D341Med (cell line): ENCODE data around the gene CCR8.
"Not testable (repeated sequence)": the region's sequence is repeated elsewhere in the genome, so short reads cannot be mapped to it uniquely, and the experiment has no call there.

Experiments used
- DNase-seq: peaks from one replicate; pipeline ENCODE4 v3.0.0; 2012; ENCODE audit warnings: low spot score

Gene CCR8

DNA sequence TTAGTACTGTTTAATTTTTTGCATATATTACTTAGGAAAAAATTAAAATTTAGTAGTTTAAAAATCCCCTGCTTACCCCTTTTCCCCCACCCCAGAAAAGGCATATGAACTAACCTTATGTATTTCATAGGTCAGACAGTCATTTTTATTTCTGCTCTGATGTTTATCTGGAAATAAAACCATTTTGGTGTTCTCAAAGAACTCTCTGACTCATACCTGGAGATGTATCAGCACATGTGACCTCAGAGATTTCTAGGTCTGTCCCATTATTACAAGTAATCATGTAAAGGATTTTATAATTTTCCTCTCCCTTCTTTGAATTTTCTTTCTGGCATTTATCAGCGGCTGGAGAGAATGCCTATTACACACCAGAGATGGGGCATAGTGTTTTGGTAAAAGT is 14.1 kb upstream of the CCR8 start:
- DNase-seq = no peak

DNA sequence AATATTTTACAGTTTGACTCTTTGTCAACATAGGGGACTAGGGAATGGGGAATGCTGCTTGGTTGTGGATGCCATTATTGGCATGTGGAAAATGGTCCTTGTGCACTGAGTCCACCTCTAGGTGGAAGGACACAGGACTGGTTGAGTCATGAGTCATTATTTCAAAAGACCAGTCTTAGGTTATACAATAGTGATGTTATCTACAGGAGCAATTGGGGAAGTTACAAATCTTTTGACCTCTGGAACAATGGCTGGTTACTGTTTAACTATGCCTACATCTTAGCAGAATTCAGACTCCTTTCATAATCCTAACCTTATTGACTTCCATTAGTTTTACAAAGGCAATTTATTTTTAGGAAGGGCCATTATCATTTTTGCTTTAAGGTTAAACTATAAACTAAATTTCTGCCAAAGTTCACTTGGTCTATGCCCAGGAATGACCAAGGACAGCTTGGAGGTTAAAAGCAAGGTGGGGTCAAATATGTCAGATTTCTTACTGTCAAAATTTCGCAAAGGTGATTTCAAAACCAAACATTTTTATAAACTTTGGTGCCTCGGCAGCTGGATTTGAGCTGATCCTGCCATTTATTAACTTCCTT is 11.8 kb upstream of the CCR8 start:
- DNase-seq = no peak

DNA sequence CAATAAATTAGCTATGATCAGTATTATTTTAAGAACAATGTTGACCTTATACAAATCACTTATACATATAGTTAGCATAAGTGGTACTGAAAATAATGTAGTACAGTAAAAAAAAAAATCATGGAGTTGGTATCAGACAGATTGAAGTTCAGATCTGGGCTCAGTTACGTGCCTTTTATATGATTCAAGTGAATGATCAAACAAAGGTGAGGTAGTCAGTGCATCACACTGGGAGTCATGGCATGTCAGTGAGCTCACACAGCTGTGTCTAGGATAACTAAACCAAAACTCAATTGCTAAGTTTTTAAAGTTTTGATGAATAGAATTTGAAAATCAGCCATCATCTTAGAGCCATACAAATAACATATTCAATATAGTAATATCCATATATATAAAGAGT is 11.2 kb upstream of the CCR8 start:
- no peak for DNase-seq

DNA sequence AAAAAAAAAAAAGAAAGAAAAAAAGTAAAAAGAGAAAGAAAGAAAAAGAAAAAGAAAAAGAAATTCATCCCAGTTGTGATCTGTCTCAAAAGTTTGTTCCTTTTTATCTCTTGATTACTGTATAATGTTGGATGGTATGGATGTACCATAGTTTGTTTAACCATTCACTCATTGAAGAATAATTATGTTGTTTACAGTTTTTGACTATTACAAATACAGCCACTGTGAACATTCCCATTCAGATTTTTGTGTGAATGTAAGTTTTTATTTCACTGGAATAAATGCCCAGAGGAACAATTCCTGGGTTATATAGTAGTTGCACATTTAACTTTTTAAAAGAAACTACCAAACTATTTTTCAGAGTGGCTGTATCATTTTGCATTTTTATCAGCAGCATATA is 10.3 kb upstream of the CCR8 start:
- no peak for DNase-seq

DNA sequence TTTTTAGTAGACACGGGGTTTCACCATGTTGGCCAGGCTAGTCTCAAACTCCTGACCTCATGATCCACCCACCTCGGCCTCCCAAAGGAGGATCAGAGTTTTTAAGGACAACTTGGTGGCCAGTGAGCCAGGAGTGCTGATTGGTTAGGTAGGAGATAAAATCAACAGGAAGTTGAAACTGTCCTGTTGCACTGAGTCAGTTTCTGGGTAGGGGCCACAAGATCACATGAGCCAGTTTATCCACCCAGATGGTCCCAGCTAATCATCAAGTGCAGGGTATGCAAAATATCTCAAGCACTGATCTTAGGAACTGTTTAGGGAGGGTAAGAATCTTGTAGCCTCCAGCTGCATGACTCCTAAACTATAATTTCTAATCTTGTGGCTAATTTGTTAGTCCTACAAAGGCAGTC is 7.9 kb upstream of the CCR8 start:
- not testable (repeated sequence) for DNase-seq

DNA sequence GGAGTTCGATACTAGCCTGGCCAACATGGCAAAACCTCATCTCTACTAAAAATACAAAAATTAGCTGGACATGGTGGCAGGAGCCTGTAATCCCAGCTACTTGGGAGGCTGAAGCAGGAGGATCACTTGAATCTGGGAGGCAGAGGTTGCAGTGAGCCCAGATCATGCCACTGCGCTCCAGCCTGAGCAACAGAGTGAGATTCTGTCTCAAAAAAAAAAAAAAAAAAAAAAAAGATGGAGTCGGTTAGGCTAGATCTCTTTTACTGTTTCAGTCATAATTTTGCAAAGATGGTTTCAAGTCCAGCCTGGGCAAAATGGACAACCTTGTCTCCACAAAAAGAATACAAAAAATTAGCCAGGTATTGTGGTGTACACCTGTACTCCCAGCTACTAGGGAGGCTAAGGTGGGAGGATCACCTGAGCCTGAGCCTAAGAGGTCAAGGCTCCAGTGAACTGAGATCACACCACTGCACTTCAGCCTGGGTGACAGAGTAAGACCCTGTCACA is 7.2 kb upstream of the CCR8 start:
- not testable (repeated sequence) for DNase-seq

DNA sequence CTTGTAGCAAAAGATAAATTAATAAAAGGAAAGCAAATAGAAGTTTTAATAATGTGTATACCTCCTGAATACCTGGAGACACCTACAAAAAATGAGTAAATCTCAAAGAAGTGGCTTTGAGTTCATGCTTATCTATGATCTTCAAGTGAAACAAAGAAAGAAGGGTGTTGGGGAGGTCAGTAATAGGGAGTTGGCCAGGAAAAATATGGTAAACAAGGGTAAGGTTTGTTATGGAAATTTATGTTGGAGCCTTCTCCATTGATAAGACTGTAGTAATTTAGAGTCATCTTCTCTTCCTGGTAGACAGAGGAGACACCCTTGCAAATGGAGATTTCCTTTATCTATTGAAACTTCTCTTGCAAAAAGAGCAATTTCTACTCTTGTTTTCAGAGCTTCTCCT is 6.6 kb upstream of the CCR8 start:
- no peak for DNase-seq

DNA sequence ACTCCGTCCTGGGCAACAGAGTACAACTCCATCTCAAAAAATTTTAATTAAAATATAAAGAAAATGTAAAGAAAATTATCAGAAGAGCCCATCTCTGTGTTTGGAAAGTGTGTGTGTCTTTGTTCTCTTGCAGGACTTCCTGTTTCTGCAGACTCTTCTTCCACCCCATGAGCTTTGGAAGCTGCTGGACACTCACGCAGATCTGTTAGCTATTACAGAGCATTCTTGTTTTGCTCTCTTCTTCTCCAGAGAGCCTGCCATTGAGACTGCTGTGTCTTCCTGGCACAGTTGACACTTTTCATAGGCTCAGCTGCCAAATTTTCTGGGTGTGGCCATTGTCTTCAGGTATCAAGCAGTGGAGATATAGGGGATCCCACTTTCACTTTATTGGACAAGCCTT is 6.0 kb upstream of the CCR8 start:
- no peak for DNase-seq

DNA sequence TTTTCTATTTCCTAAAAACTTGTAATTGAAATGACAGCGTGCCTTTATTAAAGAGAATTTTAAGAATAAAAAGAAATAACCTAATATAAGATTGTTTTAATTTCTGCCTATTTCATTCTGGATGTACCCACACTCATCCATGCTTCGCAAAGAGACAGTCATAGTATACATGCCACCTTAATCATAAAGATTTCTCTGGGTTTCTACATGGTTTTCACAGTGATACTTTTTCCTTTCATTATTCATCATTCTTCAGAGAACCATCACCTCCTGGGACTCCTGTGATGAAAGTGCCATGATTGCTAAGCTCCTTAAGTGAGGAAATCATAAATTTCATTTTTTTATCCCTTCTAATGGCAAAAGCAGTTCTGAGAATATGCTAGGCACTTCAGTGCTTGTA is 4.3 kb upstream of the CCR8 start:
- DNase-seq = no peak

DNA sequence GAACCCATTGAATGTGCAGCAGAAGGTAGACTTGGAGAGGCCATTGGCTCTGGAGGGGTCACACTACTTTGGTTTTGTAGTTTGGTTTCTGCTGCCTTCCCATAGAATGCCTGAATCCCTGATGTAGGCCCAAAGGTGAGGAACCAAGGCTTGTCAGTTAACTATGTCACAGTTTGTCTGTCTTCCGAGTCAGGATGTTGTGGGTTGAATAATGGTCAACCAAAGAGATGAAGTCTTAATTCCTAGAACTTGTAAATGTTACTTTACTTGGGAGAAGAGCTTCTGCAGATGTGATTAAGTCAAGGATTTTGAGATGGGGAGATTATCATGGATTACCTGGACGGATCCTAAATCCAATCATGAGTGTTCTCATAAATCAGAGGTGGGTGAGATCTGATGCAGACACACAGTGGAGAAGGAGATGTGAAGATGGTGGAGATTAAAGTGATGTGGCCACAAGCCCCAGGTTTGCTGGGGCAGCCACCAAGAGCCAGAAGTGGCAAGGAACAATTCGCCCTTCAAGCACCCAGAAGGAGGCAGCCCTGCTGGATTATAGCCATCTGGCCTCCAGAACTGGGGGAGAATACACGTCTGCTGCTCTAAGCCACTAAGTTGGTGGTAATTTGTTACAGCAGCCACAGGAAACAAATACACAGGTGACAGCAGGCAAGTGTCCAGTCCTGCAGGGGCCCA is 2.3 kb upstream of the CCR8 start:
- DNase-seq = no peak

DNA sequence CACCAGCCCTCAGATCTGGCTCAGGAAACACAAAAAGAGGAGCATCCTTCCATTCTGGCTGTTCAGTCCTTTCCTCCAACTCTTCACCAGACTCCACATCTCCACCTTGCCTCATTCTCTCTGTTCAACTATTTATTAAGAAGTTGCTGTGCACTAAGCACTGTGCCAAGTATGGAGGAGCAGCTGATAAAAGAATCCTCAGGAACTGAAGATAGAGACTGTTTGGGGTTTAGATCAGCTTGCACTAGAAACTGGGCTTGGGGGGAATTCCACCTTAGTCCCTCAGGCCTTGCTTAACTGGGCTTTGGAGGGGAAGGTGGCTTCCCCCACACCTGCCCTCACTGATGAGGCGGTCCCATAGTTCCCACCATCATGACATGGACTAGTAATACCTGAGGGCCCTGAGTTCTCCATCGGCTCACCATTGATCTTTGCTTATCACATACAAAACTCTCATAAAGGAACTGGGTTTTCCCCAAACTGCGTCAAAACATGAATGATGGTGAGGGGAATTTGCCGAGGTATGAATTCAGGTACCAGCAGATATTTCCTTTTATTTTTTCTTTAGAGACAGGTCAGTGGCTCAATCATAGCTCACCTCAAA is 1.7 kb upstream of the CCR8 start:
- DNase-seq = no peak

DNA sequence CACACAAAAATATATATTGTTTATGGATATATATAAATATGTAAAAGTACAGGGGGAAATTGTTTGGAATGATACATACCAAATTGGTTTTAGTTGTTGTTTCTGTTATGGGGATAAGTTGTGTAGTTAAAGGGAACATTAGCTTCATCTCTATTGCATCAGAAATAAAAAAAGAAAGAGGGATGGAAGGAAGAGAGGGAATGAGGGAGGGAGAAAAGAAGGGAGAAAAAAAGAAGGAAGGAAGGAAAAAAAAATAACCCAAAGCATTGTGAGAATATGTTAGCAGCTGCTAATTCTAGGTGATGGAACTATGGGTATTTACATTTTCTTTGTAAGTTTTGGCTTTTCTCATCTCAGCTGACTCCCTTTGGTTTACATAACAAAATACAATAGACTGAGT is 1.3 kb downstream of the CCR8 start:
- DNase-seq = no peak

DNA sequence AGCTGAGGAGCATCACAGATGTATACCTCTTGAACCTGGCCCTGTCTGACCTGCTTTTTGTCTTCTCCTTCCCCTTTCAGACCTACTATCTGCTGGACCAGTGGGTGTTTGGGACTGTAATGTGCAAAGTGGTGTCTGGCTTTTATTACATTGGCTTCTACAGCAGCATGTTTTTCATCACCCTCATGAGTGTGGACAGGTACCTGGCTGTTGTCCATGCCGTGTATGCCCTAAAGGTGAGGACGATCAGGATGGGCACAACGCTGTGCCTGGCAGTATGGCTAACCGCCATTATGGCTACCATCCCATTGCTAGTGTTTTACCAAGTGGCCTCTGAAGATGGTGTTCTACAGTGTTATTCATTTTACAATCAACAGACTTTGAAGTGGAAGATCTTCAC is 3.0 kb downstream of the CCR8 start:
- no peak for DNase-seq

DNA sequence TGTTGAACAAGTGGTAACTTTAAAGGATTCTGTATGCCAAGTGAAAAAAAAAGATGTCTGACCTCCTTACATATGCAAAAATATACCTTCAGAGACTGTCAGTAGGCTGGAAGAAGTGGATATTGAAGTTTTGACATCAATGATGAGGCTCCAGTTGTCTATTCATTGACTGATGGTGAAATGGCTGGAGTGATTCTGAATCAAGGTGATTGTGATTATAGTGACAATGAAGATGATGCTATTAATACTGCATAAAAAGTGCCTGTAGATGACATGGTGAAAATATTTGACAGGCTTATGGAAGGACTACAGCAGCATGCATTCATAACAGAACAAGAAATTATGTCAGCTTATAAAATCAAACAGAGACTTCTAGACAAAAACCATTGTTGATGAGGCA is 4.1 kb downstream of the CCR8 start:
- no peak for DNase-seq

DNA sequence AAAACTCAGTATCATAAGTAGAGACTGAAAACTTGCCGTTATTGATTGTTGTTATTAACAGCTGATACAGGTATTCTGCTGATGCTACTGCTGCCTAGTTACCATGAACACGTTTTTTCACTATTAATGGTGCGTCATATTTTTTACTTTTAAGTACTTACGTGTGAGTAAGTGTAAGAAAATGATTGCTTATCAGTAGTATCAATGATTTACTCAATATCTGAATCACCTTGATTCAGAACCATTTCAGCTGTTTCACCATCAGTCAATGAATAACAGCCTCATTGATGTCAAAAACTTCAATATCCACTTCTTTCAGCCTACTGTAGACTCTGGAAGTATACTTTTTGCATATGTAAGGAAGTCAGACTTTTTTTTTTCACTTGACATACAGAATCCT is 4.7 kb downstream of the CCR8 start:
- DNase-seq = no peak

DNA sequence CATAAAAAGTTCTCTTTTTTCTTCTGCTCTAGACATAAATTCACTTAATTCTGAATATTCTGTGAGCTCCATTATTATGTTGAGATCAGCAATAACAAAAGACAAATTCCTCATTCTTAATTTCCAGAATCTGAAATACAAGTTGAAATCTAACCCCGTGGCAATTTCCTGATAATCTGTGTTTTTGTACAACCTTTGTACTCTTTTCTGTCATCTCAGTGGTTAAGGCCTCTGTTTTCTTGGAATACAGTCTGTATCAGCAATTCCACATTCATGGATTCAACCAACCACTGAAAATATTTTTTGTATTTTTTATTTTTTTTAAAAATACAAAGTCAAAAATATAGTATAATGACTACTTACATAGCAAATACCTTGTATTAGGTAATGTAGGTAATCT is 8.7 kb downstream of the CCR8 start:
- DNase-seq = no peak

DNA sequence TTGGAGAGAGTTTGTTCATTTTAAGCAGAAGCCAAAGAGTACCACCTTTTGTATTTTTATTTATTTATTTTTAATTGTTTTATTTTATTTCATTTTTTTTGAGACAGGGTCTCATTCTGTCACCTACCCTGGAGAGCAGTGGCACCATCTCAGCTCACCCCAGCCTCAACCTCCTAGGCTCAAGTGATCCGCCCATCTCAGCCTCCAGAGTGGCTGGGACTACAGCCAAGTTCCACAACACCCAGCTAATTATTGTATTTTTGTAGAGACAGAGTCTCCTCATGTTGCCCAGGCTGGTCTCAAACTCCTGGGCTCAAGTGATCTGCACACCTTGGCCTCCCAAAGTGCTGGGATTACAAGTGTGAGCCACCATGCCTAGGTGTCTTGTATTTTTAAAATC is 9.6 kb downstream of the CCR8 start:
- DNase-seq = no peak

DNA sequence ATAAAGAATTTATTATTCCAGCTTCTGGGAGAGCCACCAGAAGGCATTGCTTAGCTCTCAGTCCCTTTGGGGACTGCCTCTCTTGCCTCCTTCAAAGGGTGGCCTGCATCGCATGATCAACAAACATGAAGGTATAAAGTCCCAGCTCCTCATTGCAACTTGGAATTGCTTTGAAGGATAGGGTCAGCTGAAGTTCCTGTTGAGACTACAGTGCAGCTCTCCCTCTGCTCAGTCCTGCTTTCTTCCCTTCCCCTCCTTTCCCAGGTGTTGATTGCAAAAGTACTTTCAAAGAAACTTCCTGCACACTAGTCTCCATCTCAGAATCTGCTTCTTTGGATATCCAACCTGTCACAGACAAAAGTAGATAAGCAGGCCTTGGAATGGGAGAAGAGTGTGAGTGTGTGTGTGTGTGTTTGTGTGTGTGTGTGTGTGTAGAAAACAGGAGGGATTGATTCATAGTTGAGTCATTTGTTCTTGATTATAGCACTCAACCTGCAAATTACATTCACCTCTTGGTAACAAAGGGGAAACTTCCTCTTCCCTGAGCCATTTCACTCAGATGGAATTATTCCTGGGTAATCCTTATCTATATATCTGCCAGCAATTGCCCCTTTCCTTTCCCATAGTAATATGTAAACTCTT is 13.7 kb downstream of the CCR8 start:
- DNase-seq = no peak

DNA sequence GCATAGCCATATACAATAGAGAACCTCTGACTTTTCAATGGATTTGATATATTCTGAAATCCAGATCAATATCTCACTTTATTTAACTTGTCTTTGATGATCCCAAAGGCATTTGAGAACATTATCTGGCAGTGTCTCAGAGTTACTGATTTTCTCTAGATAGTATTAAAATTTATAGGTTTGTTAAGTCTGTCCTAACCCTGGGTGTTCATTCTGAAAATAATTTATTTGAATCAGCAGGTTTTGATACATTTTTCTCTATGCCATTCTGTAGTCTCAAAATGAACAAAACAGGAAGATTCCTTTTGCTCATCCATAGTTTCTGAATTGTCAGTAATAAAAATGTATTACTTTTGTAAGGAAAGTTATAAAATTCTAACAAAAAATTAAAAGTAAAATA is 14.3 kb downstream of the CCR8 start:
- no peak for DNase-seq

DNA sequence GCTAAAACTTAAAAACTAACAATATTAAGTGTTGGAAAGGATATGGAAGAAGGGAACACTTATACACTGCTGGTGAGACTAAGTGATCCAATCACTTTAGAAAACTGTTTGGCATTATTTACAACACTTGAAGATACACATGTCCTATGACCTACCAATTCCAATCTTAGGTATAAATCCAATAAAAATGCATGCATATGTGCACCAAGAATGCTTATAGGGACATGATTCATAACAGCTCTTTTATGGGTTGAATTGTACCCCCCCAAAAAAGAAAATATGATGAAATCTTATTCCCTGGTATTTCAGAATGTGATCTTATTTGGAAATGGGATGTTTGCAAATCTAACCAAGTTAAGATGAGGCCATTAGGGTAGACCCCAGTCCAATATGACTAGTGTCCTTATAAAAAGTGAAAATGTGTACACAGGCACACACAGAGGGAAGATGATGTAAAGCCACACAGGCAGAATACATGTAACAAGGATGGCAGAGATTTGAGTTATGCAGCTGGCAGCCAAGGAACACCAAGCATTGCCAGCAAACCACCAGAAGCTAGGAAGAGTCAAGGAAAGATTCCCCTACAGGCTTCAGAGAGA is 15.3 kb downstream of the CCR8 start:
- DNase-seq = no peak

DNA sequence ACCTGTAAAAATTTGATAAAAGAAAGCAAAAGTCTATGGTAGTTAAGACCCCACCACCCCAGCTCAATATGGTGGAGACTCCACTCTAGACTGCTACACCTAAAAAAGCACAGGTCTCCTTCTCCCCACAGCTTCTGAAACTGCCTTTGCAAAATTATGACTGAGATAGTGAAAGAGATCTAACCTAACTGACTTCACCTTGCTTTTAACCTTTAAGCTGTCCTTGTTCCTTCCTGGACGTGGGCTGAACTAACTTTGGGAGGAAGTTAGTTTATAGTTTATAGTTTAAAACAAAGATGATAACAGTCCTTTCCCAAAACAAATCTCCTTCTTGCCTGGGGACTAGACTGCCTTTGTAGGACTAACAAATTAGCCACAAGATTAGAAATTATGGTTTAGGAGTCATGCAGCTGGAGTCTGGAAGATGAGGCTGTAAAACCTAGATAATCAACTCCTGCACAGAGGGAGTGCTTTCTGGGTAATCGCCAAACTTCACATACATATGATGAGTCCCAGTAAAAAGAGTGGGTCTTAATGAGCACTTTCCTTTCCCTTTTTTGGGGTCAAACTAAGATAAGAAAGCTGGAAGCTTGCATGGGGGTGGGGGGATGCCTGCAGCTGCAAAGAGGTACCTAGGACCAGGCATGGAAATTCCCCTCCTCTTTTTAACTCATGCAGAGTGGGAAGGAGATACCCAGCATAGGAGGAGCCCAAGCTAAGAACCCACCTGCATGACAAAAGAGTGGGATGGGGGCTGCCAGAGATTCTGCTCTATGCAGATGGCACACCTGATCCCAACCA is 17.5 kb downstream of the CCR8 start:
- no peak for DNase-seq

DNA sequence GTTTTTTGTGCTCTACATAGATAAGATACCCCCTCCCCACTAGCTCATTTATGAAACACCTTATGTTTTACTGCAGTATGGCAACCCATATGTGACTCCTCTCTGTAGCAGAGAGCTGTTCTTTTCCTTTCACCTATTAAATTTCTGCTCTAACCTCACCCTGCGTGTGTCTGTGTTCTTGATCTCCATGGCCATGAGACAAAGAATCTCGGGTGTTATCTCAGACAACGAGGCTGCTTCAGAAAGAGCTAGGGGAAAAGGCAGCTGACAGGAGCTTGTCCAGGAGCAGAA is 18.0 kb downstream of the CCR8 start:
- no peak for DNase-seq
